HG03108 (cell line): ENCODE measurements around the gene MLH3.

Experiments used
- ATAC-seq: cut with Tn5 transposase; IDR thresholded peaks from one replicate; pipeline ENCODE4 v1.9.1; 2021; ENCODE audit warnings: moderate library complexity; ENCODE audit not compliant: unreplicated experiment

Gene MLH3

GRCh38 chr14:74973905-74974363, 77.3 kb downstream of the MLH3 start:
- no peak for ATAC-seq

- no peak for ATAC-seq
These were observed 78.1 kb downstream of the MLH3 start for GRCh38 chr14:74973003-74973653.

GRCh38 chr14:74968811-74969210, 82.5 kb downstream of the MLH3 start:
- ATAC-seq: no peak

GRCh38 chr14:74965486-74966153, 85.6 kb downstream of the MLH3 start:
- no peak for ATAC-seq

- ATAC-seq: no peak
These were observed 86.3 kb downstream of the MLH3 start for GRCh38 chr14:74964787-74965485.
